H9 (cell line): Measurements from ENCODE around the gene TMEFF2. TPM values are rescaled to one million over a fixed set of nuclear protein-coding genes. Genes with fewer than 3 reads are reported as not detected.

Experiments
- DNase-seq: peaks from one replicate; pipeline ENCODE4 v3.0.0-alpha.2; 2017
- H2AFZ ChIP-seq: one replicate; pipeline ENCODE4 v1.6.1; 2013; ENCODE audit warnings: mild to moderate bottlenecking, low read length, control low read depth, moderate library complexity
- H2AK5ac ChIP-seq: 2 replicates; pipeline ENCODE4 v1.6.1; 2013; ENCODE audit warnings: low read length, control low read depth, mixed read lengths; ENCODE audit not compliant: insufficient read length
- H2BK120ac ChIP-seq: one replicate; pipeline ENCODE4 v1.6.1; 2013; ENCODE audit warnings: low read depth, mild to moderate bottlenecking, low read length, control low read depth, inconsistent platforms; ENCODE audit not compliant: poor library complexity, severe bottlenecking
- H2BK12ac ChIP-seq: 2 replicates; pipeline ENCODE4 v1.6.1; 2013; ENCODE audit warnings: low read length, control low read depth, mixed read lengths, low read depth; ENCODE audit not compliant: insufficient read length
- H2BK15ac ChIP-seq: 2 replicates; pipeline ENCODE4 v1.6.1; 2013; ENCODE audit warnings: low read depth, low read length, control low read depth
- H2BK20ac ChIP-seq: one replicate; pipeline ENCODE4 v1.6.1; 2013; ENCODE audit warnings: low read depth, mild to moderate bottlenecking, low read length, control low read depth, inconsistent platforms; ENCODE audit not compliant: poor library complexity, severe bottlenecking
- H2BK5ac ChIP-seq: 2 replicates; pipeline ENCODE4 v1.6.1; 2013; ENCODE audit warnings: low read length, control low read depth, mixed read lengths; ENCODE audit not compliant: insufficient read length
- H3K14ac ChIP-seq: 2 replicates; pipeline ENCODE4 v1.6.1; 2013; ENCODE audit warnings: low read length, control low read depth; ENCODE audit not compliant: insufficient read depth
- H3K18ac ChIP-seq: 2 replicates; pipeline ENCODE4 v1.6.1; 2013; ENCODE audit warnings: low read depth, mild to moderate bottlenecking, mixed read lengths, low read length, control low read depth; ENCODE audit not compliant: insufficient read length
- H3K23ac ChIP-seq: 2 replicates; pipeline ENCODE4 v1.6.1; 2013; ENCODE audit warnings: low read length, control low read depth, mixed read lengths, low read depth; ENCODE audit not compliant: insufficient read length
- H3K23me2 ChIP-seq: 2 replicates; pipeline ENCODE4 v1.6.1; 2013; ENCODE audit warnings: low read depth, mild to moderate bottlenecking, mixed read lengths, low read length, control low read depth; ENCODE audit not compliant: insufficient read length, poor library complexity, severe bottlenecking
- H3K27ac ChIP-seq: 2 replicates; pipeline ENCODE4 v1.5.1; 2013; ENCODE audit warnings: low read length, control low read depth, mixed read lengths, low read depth; ENCODE audit not compliant: insufficient read length
- H3K27me3 ChIP-seq: 2 replicates; pipeline ENCODE4 v1.6.1; 2013; ENCODE audit warnings: low read length, control low read depth, inconsistent platforms; ENCODE audit not compliant: insufficient read depth
- H3K4ac ChIP-seq: 2 replicates; pipeline ENCODE4 v1.6.1; 2013; ENCODE audit warnings: low read depth, mild to moderate bottlenecking, control low read depth, inconsistent platforms, low read length, moderate library complexity
- H3K4me1 ChIP-seq: 2 replicates; pipeline ENCODE4 v1.6.1; 2013; ENCODE audit warnings: low read length, control low read depth, inconsistent platforms; ENCODE audit not compliant: insufficient read depth
- H3K4me2 ChIP-seq: 2 replicates; pipeline ENCODE4 v1.6.1; 2013; ENCODE audit warnings: low read length, control low read depth, mixed read lengths; ENCODE audit not compliant: insufficient read length, insufficient read depth
- H3K56ac ChIP-seq: 2 replicates; pipeline ENCODE4 v1.6.1; 2013; ENCODE audit warnings: low read depth, mild to moderate bottlenecking, mixed read lengths, low read length, control low read depth; ENCODE audit not compliant: insufficient read length
- H3K79me1 ChIP-seq: 2 replicates; pipeline ENCODE4 v1.6.1; 2013; ENCODE audit warnings: low read depth, mild to moderate bottlenecking, moderate library complexity, low read length, control low read depth, inconsistent platforms; ENCODE audit not compliant: insufficient read depth, poor library complexity, severe bottlenecking
- H3K79me2 ChIP-seq: 2 replicates; pipeline ENCODE4 v1.6.1; 2013; ENCODE audit warnings: low read length, control low read depth, inconsistent platforms; ENCODE audit not compliant: insufficient read depth
- H3K9ac ChIP-seq: 2 replicates; pipeline ENCODE4 v1.6.1; 2013; ENCODE audit warnings: low read length, control low read depth, mixed read lengths; ENCODE audit not compliant: insufficient read length; ENCODE audit errors: extremely low read depth
- H3K9me3 ChIP-seq: one replicate; pipeline ENCODE4 v1.6.1; 2013; ENCODE audit warnings: low read depth, low read length, inconsistent platforms; ENCODE audit not compliant: control insufficient read depth
- H3T11ph ChIP-seq: one replicate; pipeline ENCODE4 v1.6.1; 2013; ENCODE audit warnings: mild to moderate bottlenecking, low read length, control low read depth, inconsistent platforms
- H4K20me1 ChIP-seq: one replicate; pipeline ENCODE4 v1.6.1; 2013; ENCODE audit not compliant: control insufficient read depth, insufficient read length, insufficient read depth
- H4K5ac ChIP-seq: 2 replicates; pipeline ENCODE4 v1.6.1; 2013; ENCODE audit warnings: low read depth, mild to moderate bottlenecking, mixed read lengths, low read length, control low read depth; ENCODE audit not compliant: insufficient read length
- H4K8ac ChIP-seq: replicated peaks from 2 replicates; pipeline ENCODE4 v1.6.1; 2013; ENCODE audit warnings: low read length, control low read depth, mixed read lengths, low read depth; ENCODE audit not compliant: insufficient read length
- H4K91ac ChIP-seq: 2 replicates; pipeline ENCODE4 v1.6.1; 2013; ENCODE audit warnings: low read depth, mild to moderate bottlenecking, moderate library complexity, mixed read lengths, low read length, control low read depth; ENCODE audit not compliant: insufficient read length
- H3K27ac Mint-ChIP-seq, 3 experiments: 2 replicates in 2 of 3; 3 replicates in 1 of 3; pipeline ENCODE4 v1.8.0; 2020 to 2021; ENCODE audit warnings: mixed read lengths in 3 of 3, mild to moderate bottlenecking in 1 of 3, moderate library complexity in 1 of 3
- H3K27me3 Mint-ChIP-seq: 2 replicates; pipeline ENCODE4 v1.8.0; 2021; ENCODE audit warnings: low read depth, mild to moderate bottlenecking, moderate library complexity, mixed read lengths
- H3K36me3 Mint-ChIP-seq, 3 experiments: 2 replicates in 2 of 3; 3 replicates in 1 of 3; pipeline ENCODE4 v1.8.0; 2020 to 2021; ENCODE audit warnings: low read depth in 3 of 3, mixed read lengths in 3 of 3; ENCODE audit not compliant: insufficient read depth in 1 of 3
- H3K4me1 Mint-ChIP-seq, 2 experiments: 2 replicates each; pipeline ENCODE4 v1.8.0; 2020; ENCODE audit warnings: mixed read lengths in 2 of 2
- H3K4me3 Mint-ChIP-seq, 2 experiments: 2 replicates in 1 of 2; 3 replicates in 1 of 2; pipeline ENCODE4 v1.8.0; 2020 to 2021; ENCODE audit warnings: mild to moderate bottlenecking in 2 of 2, mixed read lengths in 2 of 2, moderate library complexity in 1 of 2
- H3K9me3 Mint-ChIP-seq, 2 experiments: 2 replicates in 1 of 2; 3 replicates in 1 of 2; pipeline ENCODE4 v1.8.0; 2020; ENCODE audit warnings: mild to moderate bottlenecking in 2 of 2, mixed read lengths in 2 of 2, moderate library complexity in 1 of 2
- WGBS: extraction: QIAGEN DNeasy Blood & Tissue Kit; methylation state at CpG from one replicate; pipeline ENCODE4 v1.1.7; 2013; ENCODE audit warnings: missing lambda C conversion rate, low lambda C conversion rate, mixed read lengths; ENCODE audit not compliant: insufficient read length; ENCODE audit errors: extremely low coverage; 5-methylcytosine and 5-hydroxymethylcytosine counted together
- total RNA-seq: library from RNA; stranded (reverse); gene quantifications from 2 replicates; pipeline ENCODE4 v1.2.1, GENCODE V29; 2021
- TF ChIP-seq, protein P1 (sequence below): fragments of 200-600 bp; sonication (generic); conservative IDR thresholded peaks from 3 replicates; pipeline ENCODE4 v1.8.0; 2021; ENCODE audit warnings: antibody characterized with exemption, mild to moderate bottlenecking

Gene TMEFF2
- total RNA-seq, 1 experiment from 2014 or later = 0.39 TPM

DNA sequence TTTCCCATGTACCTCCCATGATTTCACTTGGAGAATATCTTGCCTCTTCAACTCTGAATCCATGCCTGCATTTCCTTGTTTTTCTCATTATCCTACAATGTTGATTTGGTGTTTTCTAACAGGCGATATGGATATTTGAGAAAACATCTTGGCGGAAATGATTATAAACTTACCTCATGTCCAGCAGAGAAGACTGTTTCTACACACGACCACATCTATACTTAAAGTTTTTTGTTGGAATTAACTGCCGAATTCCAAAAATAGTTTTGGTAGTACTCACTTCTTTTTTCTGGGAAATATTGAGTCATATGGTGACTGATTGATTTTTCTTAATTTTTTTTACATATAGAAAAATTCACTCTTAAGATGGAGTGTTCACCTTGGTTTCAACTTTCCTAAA lies 41.4 kb upstream of the TMEFF2 start:
- Histone ChIP-seq H2BK5ac (no peak overlapping the region), H4K8ac (no peak overlapping the region), H4K91ac (no peak overlapping the region), H4K5ac (no peak overlapping the region), H3K23ac (no peak overlapping the region), H2BK20ac (no peak overlapping the region), H3K27me3 (no peaks in the 10 kb centered on the region), H3K9ac (no peak overlapping the region), H3K79me2 (no peaks in the 10 kb centered on the region), H2BK15ac (no peak overlapping the region), H3K4me1 (no peaks in the 10 kb centered on the region), H3K79me1 (no peaks in the 10 kb centered on the region), H2AK5ac (no peak overlapping the region), H2AFZ (no peak overlapping the region), H2BK120ac (no peak overlapping the region), H3K14ac (no peak overlapping the region), H3K4ac (no peak overlapping the region), H3K56ac (no peak overlapping the region), H2BK12ac (no peak overlapping the region), H3K18ac (no peak overlapping the region), H3T11ph (no peak overlapping the region), H3K23me2 (no peaks in the 10 kb centered on the region), H3K4me2 (no peak overlapping the region), H3K27ac (no peak overlapping the region), H4K20me1 (no peaks in the 10 kb centered on the region), H3K9me3 (no peaks in the 10 kb centered on the region)
- WGBS = no CpG with 5 or more reads among the region's 4 CpGs
- H3K4me3 Mint-ChIP-seq = no peak overlapping the region
- H3K9me3 Mint-ChIP-seq = no peaks in the 10 kb centered on the region
- H3K4me1 Mint-ChIP-seq = no peaks in the 10 kb centered on the region
- TF ChIP-seq, protein P1, sequence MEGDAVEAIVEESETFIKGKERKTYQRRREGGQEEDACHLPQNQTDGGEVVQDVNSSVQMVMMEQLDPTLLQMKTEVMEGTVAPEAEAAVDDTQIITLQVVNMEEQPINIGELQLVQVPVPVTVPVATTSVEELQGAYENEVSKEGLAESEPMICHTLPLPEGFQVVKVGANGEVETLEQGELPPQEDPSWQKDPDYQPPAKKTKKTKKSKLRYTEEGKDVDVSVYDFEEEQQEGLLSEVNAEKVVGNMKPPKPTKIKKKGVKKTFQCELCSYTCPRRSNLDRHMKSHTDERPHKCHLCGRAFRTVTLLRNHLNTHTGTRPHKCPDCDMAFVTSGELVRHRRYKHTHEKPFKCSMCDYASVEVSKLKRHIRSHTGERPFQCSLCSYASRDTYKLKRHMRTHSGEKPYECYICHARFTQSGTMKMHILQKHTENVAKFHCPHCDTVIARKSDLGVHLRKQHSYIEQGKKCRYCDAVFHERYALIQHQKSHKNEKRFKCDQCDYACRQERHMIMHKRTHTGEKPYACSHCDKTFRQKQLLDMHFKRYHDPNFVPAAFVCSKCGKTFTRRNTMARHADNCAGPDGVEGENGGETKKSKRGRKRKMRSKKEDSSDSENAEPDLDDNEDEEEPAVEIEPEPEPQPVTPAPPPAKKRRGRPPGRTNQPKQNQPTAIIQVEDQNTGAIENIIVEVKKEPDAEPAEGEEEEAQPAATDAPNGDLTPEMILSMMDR = no peak
- H3K36me3 Mint-ChIP-seq = no peaks in the 10 kb centered on the region; a peak in 1 of 7 replicates
- no peak for DNase-seq
- no peaks in the 10 kb centered on the region for H3K27me3 Mint-ChIP-seq
- H3K27ac Mint-ChIP-seq = no peak overlapping the region
